ENCODE results near the gene COL11A2. TPM values are rescaled to one million over a fixed set of nuclear protein-coding genes. Genes with fewer than 3 reads are reported as not detected.

COL11A2 gene
- polyA plus RNA-seq, 1 of the 3 experiments (the other 2 are of a cell fraction) = 0.99 TPM

GRCh38 chr6:33236328-33236727 is 44.1 kb upstream of the COL11A2 start:
- CTCF ChIA-PET = interaction anchor here (1.1 to 9.1 kb wide), 3 partner anchors 12 to 75 kb away, joined by 6 to 68 read pairs (median 7); no protein-coding TSS in a partner anchor
- POLR2A ChIA-PET = interaction anchor here (1.4 kb wide), 1 partner anchor 12 kb away, joined by 5 read pairs; no protein-coding TSS in a partner anchor

More at GRCh38 chr6:33236328-33236727, 44.1 kb upstream of the COL11A2 start:
- DNase-seq = no peak
- H3K4me3 ChIP-seq (ENCODE audit: low read depth in 2 of 2, low read length in 1 of 2) = no peak overlapping the region
- TF ChIP-seq ZBTB33 (IDR thresholded peaks at IDR 0.05; ENCODE audit: borderline replicate concordance, low read depth) (no peak), FOXM1 (IDR thresholded peaks at IDR 0.05; ENCODE audit: low read depth) (no peak), REST (IDR thresholded peaks at IDR 0.05; ENCODE audit: low read depth, low read length) (no peak), JUND (IDR thresholded peaks at IDR 0.05) (no peak), USF2 (IDR thresholded peaks at IDR 0.05; ENCODE audit: borderline replicate concordance, low read depth, low read length) (no peak), MEF2A (IDR thresholded peaks at IDR 0.05; ENCODE audit: borderline replicate concordance, low read depth) (no peak), RAD21 (IDR thresholded peaks at IDR 0.05; ENCODE audit: low read length) (no peak), GATA2 (CRISPR knock-in tag; IDR thresholded peaks at IDR 0.05) (no peak), RXRA (IDR thresholded peaks at IDR 0.05; ENCODE audit: borderline replicate concordance, low read depth) (no peak), YY1 (IDR thresholded peaks at IDR 0.05; ENCODE audit: low read depth) (no peak), IRF3 (IDR thresholded peaks at IDR 0.05; ENCODE audit: low read depth, low read length) (no peak), POLR2AphosphoS5 (IDR thresholded peaks at IDR 0.05; ENCODE audit: low read depth, low read length) (no peak), RFX5 (IDR thresholded peaks at IDR 0.05; ENCODE audit: low read length) (no peak)
- H2AFZ ChIP-seq (ENCODE audit: low read depth) = no peak overlapping the region
- no peak overlapping the region for H3K4me2 ChIP-seq
- no peaks in the 10 kb centered on the region for H3K36me3 ChIP-seq (replicated peaks in 1 of 2; ENCODE audit: control insufficient read depth in 1 of 2, insufficient read depth in 2 of 2, low read length in 1 of 2)
- no peaks in the 10 kb centered on the region for H3K9me2 ChIP-seq
- no peaks in the 10 kb centered on the region for H4K20me1 ChIP-seq (ENCODE audit: insufficient read depth)
- no peak overlapping the region for H3K9ac ChIP-seq
- H3K79me2 ChIP-seq (ENCODE audit: insufficient read depth) = no peaks in the 10 kb centered on the region
- H3K4me1 ChIP-seq (ENCODE audit: control insufficient read depth in 1 of 2, insufficient read depth in 2 of 2, low read depth in 1 of 2, low read length in 1 of 2) = no peaks in the 10 kb centered on the region; a peak in 1 of 4 replicates
- no peaks in the 10 kb centered on the region for H3K9me3 ChIP-seq
- H3K27me3 ChIP-seq (ENCODE audit: insufficient read depth) = peaks cover 79% of the 10 kb centered on the region
- no peaks in the 10 kb centered on the region for H3F3A ChIP-seq (replicated peaks; ENCODE audit: insufficient read depth)
- H3K27ac ChIP-seq (ENCODE audit: low read depth in 2 of 2, low read length in 1 of 2) = no peak overlapping the region

All from SK-N-SH (cell line).